A549 (cell line): ENCODE results near the gene KCNQ1. TPM values are rescaled to one million over a fixed set of nuclear protein-coding genes. Genes with fewer than 3 reads are reported as not detected.

ENCODE experiments used
- ATAC-seq, 2 experiments: fragments of 200-7000 bp in 1 of 2; fragments of >200 bp in 1 of 2; cut with Nextera tagmentation in 1 of 2; cut with Tn5 transposase in 1 of 2; 3 replicates each; pipeline versions ENCODE4 v1.8.0 to v1.9.1; 2018 to 2020; ENCODE audit warnings: mild to moderate bottlenecking in 1 of 2, moderate library complexity in 1 of 2
- CTCF ChIA-PET: fragments of 300-600 bp; sonication (Branson Sonifier 250); formaldehyde crosslinking; extraction: SDS; loops from one replicate; lab custom pipeline; 2021; ENCODE audit warnings: antibody characterized with exemption, inconsistent platforms; lab: Yijun Ruan, JAX
- POLR2A ChIA-PET: fragments of 350-600 bp; formaldehyde crosslinking; extraction: SDS; loops from one replicate; lab custom pipeline; 2021; ENCODE audit warnings: antibody characterized with exemption, inconsistent platforms; lab: Yijun Ruan, JAX
- DNase-seq, 2 experiments: peaks; one replicate each; pipeline versions ENCODE4 v3.0.0 to v3.0.0-alpha.2; 2011 to 2016; ENCODE audit warnings: low read depth in 1 of 2, low spot score in 1 of 2
- FAIRE-seq: peaks from 2 replicates; lab custom pipeline; 2011; peaks lifted over from hg19 to GRCh38; lab: Jason Lieb, UNC
- H3K27ac ChIP-seq, 2 experiments: fragments of >200 bp; sonication (Bioruptor Twin); formaldehyde crosslinking; 3 replicates each; pipeline ENCODE4 v1.5.1; 2016 to 2017
- H3K4me1 ChIP-seq: fragments of >200 bp; sonication (Bioruptor Twin); formaldehyde crosslinking; 3 replicates; pipeline ENCODE4 v1.6.1; 2016
- H3K4me2 ChIP-seq: fragments of >200 bp; sonication (Bioruptor Twin); formaldehyde crosslinking; 3 replicates; pipeline ENCODE4 v1.6.1; 2016
- H3K4me3 ChIP-seq: fragments of >200 bp; sonication (Bioruptor Twin); formaldehyde crosslinking; 3 replicates; pipeline ENCODE4 v1.5.1; 2016
- H3K9me3 ChIP-seq: fragments of >200 bp; sonication (Bioruptor Twin); formaldehyde crosslinking; 3 replicates; pipeline ENCODE4 v1.6.1; 2016
- BHLHE40 ChIP-seq: IDR thresholded peaks from 2 replicates; pipeline ENCODE4 v1.6.1; 2012; ENCODE audit warnings: low read depth, low read length, inconsistent platforms
- CEBPB ChIP-seq, 2 experiments: fragments of >200 bp in 1 of 2; sonication (Bioruptor Twin) in 1 of 2; formaldehyde crosslinking in 1 of 2; IDR thresholded peaks; 2 replicates each; pipeline ENCODE4 v1.6.1; 2012 to 2016
- EHMT2 ChIP-seq: fragments of 200-600 bp; sonication (generic); IDR thresholded peaks from 2 replicates; pipeline ENCODE4 v1.6.1; 2016; ENCODE audit warnings: antibody characterized with exemption, low read depth, mild to moderate bottlenecking, moderate library complexity
- FOXS1 ChIP-seq: fragments of 250-450 bp; sonication (Bioruptor Pico); IDR thresholded peaks from 2 replicates; pipeline ENCODE4 v1.5.0; 2020; ENCODE audit warnings: mild to moderate bottlenecking, moderate library complexity
- GATA3 ChIP-seq: IDR thresholded peaks from 2 replicates; pipeline ENCODE4 v1.6.1; 2012; ENCODE audit warnings: borderline replicate concordance
- HDAC2 ChIP-seq: fragments of 200-600 bp; sonication (generic); IDR thresholded peaks from 2 replicates; pipeline ENCODE4 v1.6.1; 2016
- HES2 ChIP-seq: fragments of >200 bp; sonication (Bioruptor Twin); formaldehyde crosslinking; IDR thresholded peaks from 2 replicates; pipeline ENCODE4 v1.6.1; 2016
- HEYL ChIP-seq: fragments of 250-450 bp; sonication (Bioruptor Pico); IDR thresholded peaks from 2 replicates; pipeline ENCODE4 v1.8.0; 2021; ENCODE audit warnings: mild to moderate bottlenecking, moderate library complexity
- HOXB5 ChIP-seq: fragments of 250-450 bp; sonication (Bioruptor Pico); IDR thresholded peaks from 2 replicates; pipeline ENCODE4 v1.5.0; 2020; ENCODE audit warnings: mild to moderate bottlenecking, moderate library complexity
- JUN ChIP-seq, 2 experiments: fragments of >200 bp; sonication (Bioruptor Twin); formaldehyde crosslinking; IDR thresholded peaks; 2 replicates in 1 of 2; 3 replicates in 1 of 2; pipeline ENCODE4 v1.6.1; 2016 to 2017
- JUNB ChIP-seq: fragments of >200 bp; sonication (Bioruptor Twin); formaldehyde crosslinking; IDR thresholded peaks from 2 replicates; pipeline ENCODE4 v1.6.1; 2016
- KDM5A ChIP-seq: fragments of 200-600 bp; sonication (generic); IDR thresholded peaks from 2 replicates; pipeline ENCODE4 v1.6.1; 2016; ENCODE audit warnings: antibody characterized with exemption, mild to moderate bottlenecking
- MYC ChIP-seq: IDR thresholded peaks from 2 replicates; pipeline ENCODE4 v1.6.1; 2012; ENCODE audit warnings: mild to moderate bottlenecking, inconsistent platforms, low read length, improper control_type of control experiment, borderline replicate concordance
- NFE2L2 ChIP-seq: fragments of 150-350 bp; conservative IDR thresholded peaks from 2 replicates; pipeline ENCODE4 v1.6.1; 2014; ENCODE audit warnings: low read length
- NR3C1 ChIP-seq: fragments of >200 bp; sonication (Bioruptor Twin); formaldehyde crosslinking; IDR thresholded peaks from 3 replicates; pipeline ENCODE4 v1.6.1; 2017
- PHF8 ChIP-seq: fragments of 200-600 bp; sonication (generic); IDR thresholded peaks from 2 replicates; pipeline ENCODE4 v1.6.1; 2016; ENCODE audit warnings: low read depth, mild to moderate bottlenecking, antibody characterized with exemption, moderate library complexity, borderline replicate concordance
- POLR2A ChIP-seq: IDR thresholded peaks from 2 replicates; pipeline ENCODE4 v1.6.1; 2012; ENCODE audit warnings: mild to moderate bottlenecking, low read length
- SMC3 ChIP-seq: fragments of >200 bp; sonication (Bioruptor Twin); formaldehyde crosslinking; IDR thresholded peaks from 3 replicates; pipeline ENCODE4 v1.6.1; 2018; ENCODE audit warnings: inconsistent platforms
- SREBF2 ChIP-seq: fragments of 450-650 bp; IDR thresholded peaks from 2 replicates; pipeline ENCODE4 v1.6.1; 2014; ENCODE audit warnings: mild to moderate bottlenecking, moderate library complexity
- ZFP36 ChIP-seq: fragments of 450-650 bp; IDR thresholded peaks from 2 replicates; pipeline ENCODE4 v1.6.1; 2014; ENCODE audit warnings: borderline replicate concordance; ENCODE audit not compliant: partially characterized antibody
- WGBS: methylation state at CpG from one replicate; pipeline ENCODE4 v1.1.6; 2017; ENCODE audit errors: missing lambda C conversion rate; 5-methylcytosine and 5-hydroxymethylcytosine counted together
- polyA plus RNA-seq, 4 experiments: library from polyadenylated mRNA; depleted of rRNA in 3 of 4; stranded (reverse); fragments of >200 nt; fragmentation: RNase III in 1 of 4; extraction: RNeasy Plus Mini Kit Qiagen cat#74134 plus additional on column Dnase treatment in 1 of 4; gene quantifications; 2 replicates in 3 of 4; 3 replicates in 1 of 4; pipeline ENCODE4 v1.2.3, GENCODE V29; 2011 to 2017
- TF ChIP-seq, protein P1 (sequence below): fragments of 450-650 bp; IDR thresholded peaks from 2 replicates; pipeline ENCODE4 v1.6.1; 2014; ENCODE audit warnings: antibody characterized with exemption
- TF ChIP-seq, protein P2 (sequence below): IDR thresholded peaks from 2 replicates; pipeline ENCODE4 v1.6.1; 2012

KCNQ1 gene
- polyA plus RNA-seq, 2 of the 4 experiments (the other 2 are of a cell fraction) = 0.14 to 0.17 TPM

DNA sequence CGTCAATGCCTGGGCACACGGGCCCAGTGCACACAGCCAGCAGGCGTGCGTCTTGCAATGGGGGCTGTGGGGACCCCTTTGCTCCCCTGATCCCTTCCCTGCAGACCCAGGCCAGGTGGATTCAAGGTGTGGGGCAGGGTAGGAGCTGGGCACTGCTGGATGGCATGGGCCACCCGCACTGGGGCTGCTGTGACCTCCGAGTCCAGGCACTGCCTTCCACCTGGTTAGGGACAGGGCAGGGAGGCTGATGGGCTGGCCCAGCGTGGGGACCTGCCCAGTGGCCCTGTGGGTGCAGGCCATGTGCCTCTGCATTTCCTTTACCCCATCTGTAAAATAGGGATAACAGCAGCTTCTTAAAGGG lies 22.9 kb downstream of the KCNQ1 start (continued):
- no peak for TF ChIP-seq KDM5A
- no peak for TF ChIP-seq HEYL (CRISPR knock-in tag)
- no peak for TF ChIP-seq EHMT2
- no peak for TF ChIP-seq CEBPB (IDR thresholded peaks at IDR 0.05)
- TF ChIP-seq, all 56 proteins: peak for 0

DNA sequence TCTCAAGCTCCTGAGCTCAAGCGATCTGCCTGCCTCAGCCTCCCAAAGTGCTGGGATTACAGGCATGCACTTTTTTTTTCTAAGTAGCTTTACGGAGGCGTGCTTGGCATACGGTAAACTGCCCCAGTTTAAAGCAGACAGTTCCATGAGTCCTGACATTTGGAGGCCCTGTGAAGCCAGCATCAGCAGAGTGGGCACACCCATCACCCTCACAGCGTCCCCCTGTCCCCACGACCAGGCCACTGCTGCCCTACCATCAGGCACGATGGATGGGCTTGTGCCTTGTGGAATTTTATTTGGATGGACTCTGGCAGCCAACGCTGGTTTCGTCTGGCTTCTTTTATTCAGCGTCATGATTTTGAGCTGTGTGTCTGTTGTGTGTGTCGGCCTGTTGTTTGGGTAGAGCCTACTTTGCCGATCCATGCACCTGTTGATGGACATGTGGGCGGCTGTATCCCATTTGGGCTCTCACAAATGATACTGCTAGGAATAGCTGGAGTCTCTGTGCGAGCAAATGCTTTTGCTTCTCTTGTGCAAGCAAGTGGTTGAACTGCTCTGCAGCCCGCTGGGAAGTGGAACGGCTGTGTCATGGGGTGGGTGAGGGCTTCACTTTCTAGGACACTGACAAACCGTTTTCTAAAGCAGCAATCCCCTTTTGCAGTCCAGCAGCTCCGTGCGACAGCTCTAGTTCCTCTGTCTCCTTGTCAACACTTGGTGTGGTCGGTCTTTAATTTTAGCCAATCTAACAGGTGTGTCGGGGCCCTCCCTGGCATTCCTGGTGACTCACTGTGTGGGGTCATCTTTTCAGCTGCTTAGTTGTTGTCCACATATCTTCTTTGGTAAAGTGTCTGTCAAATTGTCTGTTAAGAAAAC lies 23.8 kb downstream of the KCNQ1 start:
- no peak overlapping the region for H3K4me3 ChIP-seq
- no peak overlapping the region for H3K27ac ChIP-seq
- DNase-seq (no peak), ATAC-seq (no peak), FAIRE-seq (no peak)
- WGBS = 49% methylated on average over 21 of the region's 21 CpGs
- no peaks in the 10 kb centered on the region for H3K9me3 ChIP-seq
- H3K4me1 ChIP-seq = no peaks in the 10 kb centered on the region
- TF ChIP-seq, protein P1, sequence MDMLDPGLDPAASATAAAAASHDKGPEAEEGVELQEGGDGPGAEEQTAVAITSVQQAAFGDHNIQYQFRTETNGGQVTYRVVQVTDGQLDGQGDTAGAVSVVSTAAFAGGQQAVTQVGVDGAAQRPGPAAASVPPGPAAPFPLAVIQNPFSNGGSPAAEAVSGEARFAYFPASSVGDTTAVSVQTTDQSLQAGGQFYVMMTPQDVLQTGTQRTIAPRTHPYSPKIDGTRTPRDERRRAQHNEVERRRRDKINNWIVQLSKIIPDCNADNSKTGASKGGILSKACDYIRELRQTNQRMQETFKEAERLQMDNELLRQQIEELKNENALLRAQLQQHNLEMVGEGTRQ = no peak
- no peak for TF ChIP-seq SREBF2
- TF ChIP-seq JUNB = no peak
- peak; percentile 37 for TF ChIP-seq ZFP36
- TF ChIP-seq PHF8 = no peak
- no peak overlapping the region for H3K4me2 ChIP-seq
- ChIA-PET POLR2A (no interaction called here), CTCF (interaction anchor here (0.6 to 1.9 kb wide), 4 partner anchors 33 to 164 kb away, joined by 3 to 7 read pairs (median 3); no protein-coding TSS in a partner anchor)

- Histone ChIP-seq H3K27ac (no peak overlapping the region), H3K4me1 (no peaks in the 10 kb centered on the region), H3K4me2 (no peak overlapping the region), H3K9me3 (no peaks in the 10 kb centered on the region), H3K4me3 (no peak overlapping the region)
- ChIA-PET POLR2A (no interaction called here), CTCF (interaction anchor here (1.1 kb wide), 1 partner anchor 61 kb away, joined by 3 read pairs; no protein-coding TSS in a partner anchor)
- TF ChIP-seq JUN (IDR thresholded peaks at IDR 0.05) (no peak), HEYL (CRISPR knock-in tag) (no peak), HDAC2 (no peak), NFE2L2 (no peak), KDM5A (no peak), MYC (no peak), JUNB (no peak), GATA3 (no peak), PHF8 (no peak), FOXS1 (no peak), HOXB5 (CRISPR knock-in tag) (no peak), POLR2A (no peak), NR3C1 (no peak), BHLHE40 (no peak), SREBF2 (no peak), EHMT2 (no peak), HES2 (no peak), SMC3 (no peak)
- TF ChIP-seq, protein P2, sequence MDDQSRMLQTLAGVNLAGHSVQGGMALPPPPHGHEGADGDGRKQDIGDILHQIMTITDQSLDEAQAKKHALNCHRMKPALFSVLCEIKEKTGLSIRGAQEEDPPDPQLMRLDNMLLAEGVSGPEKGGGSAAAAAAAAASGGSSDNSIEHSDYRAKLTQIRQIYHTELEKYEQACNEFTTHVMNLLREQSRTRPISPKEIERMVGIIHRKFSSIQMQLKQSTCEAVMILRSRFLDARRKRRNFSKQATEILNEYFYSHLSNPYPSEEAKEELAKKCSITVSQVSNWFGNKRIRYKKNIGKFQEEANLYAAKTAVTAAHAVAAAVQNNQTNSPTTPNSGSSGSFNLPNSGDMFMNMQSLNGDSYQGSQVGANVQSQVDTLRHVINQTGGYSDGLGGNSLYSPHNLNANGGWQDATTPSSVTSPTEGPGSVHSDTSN = no peak
- TF ChIP-seq, protein P1 = no peak
- 67% methylated on average over 7 of the region's 7 CpGs for WGBS
- ATAC-seq (no peak), FAIRE-seq (no peak), DNase-seq (no peak)
These were observed 25.7 kb downstream of the KCNQ1 start for GRCh38 chr11:2470495-2470894.
